KG1 (cell line): Measurements from ENCODE around the gene CISD3.

Experiments used
- DNase-seq: peaks from one replicate; lab custom pipeline; 2025; lab: John Stamatoyannopoulos, UW

CISD3 gene

DNA sequence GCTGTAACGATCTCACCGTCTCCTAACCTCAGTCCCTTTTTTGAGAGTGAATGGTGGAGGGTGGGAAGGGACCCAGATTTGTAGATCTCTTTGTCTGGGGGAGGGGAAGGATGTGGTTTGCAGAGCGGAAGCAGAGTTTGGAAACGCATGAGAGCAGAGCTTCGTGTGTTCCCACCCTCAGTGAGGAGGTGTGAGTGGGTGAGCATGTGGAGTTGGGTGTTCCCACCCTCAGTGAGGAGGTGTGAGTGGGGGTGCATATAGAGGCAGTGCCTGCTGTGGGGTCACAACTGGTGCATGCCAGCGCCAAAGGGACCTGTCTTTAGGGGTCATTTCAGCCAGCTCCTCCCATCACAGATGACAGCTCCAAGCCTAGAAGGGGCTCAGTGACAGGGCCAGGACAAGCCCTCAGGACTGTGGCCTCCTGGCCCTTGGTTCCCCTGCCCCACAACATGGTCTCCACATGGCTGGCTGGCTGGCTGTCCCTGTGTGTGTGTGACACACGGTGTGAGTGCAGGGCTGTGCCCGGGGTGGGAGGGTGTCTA is 1.8 kb upstream of the CISD3 start:
- no peak for DNase-seq

GRCh38 chr17:38729368-38729885 is 714 bp upstream of the CISD3 start:
- DNase-seq, result no peak

GRCh38 chr17:38730526-38731379 is 612 bp downstream of the CISD3 start:
- DNase-seq, result no peak

DNA sequence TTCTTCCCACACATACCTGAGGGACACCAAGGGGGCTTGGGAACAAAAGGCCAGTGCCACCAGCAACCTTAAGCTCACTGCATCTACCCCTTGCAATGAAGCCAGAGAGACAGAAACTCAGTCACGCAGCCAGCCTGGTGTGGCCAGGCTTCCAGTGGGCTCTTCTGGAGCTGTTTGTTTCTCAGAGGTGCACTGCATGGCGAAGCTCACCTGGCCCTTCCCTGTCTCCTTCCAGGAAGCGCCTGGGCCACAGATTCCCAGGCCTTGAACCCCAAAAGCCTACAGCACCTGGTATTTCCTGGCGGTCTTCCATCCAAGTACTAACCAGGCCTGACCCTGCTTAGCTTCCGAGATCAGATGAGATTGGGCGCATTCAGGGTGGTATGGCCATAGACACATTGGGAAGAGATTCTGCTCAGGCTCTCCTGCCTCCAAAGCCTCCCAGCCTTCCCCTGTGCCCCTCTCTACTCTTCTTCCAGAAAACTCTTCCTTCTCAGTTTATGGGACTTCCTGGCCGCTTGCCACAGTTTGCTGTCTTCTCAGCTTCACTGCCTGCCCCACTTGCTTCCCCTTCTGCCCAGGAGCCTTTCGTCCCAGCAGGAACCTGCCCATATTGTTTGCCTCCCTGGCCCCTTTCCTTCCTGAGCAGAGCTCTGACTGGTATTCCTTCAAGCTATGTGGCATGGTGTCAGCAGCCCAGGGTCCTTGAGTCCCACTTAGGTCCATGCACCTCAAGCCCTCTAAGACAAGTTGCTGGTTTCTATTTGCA is 1.6 kb downstream of the CISD3 start:
- DNase-seq, result no peak

DNA sequence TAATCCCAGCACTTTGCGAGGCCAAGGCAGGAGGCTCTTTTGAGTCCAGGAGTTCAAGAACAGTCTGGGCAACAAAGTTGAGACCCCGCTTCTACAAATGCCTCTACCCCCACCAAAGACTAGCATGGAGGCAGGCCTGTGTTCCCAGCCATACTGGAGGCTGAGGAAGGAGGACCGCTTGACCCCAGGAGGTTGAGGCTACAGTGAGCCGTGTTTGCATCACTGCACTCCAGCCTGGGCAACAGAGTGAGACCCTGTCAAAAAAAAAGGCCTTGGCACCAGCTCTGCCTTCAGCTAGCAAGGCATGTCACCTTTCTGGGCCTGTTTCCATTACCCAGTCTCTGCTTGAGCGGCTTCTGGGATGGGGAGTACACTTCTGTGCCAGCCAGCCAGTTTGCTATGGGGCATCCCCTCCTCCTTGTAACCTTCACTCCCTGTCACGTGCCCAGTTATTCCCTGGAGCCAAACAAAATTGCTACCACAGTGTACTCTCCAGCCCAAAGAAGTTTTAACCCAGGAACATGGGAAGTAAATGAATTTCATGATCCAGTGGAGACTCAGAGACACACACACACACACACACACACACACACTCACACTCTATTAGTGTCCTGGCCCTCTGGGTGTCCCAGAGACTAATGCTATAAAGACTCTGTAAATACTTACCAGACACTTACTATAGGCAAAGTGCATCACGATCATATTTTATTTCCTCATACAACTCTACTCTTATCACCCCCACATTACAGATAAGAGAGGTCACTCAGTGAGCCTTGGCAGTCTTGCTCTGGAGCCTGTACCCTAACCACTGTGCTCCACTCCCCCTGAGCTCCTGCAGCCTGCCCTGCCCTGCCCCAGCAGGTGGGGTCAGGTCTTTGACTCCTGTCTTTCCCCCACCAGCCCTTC is 2.5 kb downstream of the CISD3 start:
- DNase-seq, result no peak

DNA sequence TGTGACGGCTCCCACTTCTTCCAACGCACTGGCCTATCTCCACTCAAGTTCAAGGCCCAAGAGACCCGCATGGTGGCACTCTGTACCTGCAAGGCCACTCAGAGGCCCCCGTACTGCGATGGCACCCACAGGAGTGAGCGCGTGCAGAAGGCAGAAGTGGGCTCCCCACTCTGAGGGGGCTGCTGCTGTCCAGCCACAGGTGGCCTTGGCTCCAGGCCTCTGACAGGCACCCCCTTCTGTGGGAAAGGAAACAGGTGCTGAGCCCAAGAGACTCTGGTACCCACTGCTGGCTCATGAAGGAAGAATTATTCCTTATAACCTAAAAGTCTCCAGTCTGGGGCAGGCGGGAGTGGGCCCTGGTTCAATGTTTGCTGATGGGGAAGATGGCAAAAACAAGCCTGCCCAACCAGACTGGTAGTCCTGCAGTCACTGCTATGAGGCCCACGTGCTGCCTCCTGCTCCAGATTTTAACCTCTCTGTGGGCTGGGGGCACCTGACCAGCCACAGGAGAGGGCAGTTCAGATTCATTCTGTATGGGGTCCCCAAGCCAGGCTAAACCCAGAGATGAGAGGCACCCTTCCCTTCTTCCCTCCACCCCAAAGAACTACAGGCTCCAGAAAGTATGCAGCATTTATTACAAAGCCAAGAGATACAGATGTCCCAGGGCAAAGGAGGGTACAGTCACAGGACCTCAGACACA is 3.3 kb downstream of the CISD3 start:
- no peak for DNase-seq

DNA sequence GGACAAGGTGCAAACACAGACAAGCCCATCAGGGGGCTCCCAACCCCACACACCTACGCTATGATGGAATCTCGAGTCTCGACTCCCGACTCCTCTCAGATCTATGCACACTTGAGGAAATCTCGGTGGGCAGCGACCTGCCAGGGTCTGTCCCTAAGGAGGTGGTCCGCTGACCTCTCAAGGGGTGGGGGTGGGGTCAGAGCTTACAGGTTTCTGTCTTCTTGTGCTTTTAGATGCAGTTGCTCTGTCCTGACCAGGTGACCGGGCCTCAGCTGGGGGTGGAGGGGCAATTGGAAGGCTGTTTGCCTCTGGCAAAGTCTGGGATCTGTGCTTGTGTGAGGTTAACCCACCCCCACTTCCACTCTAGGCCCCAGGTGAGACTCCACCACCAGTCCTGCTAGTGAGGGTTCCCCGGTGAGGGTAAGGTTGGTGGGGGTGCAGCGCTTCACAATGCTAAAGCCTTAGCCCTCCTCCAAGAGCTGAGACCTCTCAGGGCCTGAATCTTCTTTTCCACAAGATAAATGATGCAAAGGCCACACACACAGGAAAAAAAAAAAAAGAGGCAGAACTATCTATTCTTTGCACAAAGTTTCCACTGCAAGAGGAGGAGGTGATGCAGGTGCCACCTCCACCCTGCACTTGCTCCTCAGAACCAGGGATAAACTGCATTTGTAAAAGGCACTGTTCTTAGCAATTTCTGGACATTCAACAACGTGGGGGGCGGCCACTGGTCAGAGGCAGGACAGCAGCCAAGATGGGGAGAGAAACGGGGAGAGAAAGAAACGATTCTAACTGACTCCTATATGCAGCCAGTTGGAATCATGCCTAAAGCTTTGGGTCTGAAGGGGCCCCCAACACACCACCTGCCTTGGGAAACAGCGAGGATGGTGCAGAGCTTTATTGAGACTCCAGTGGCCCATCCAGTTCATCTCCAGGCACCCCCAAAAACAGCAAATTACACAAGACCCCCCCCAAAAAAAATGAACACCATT is 4.1 kb downstream of the CISD3 start:
- no peak for DNase-seq

DNA sequence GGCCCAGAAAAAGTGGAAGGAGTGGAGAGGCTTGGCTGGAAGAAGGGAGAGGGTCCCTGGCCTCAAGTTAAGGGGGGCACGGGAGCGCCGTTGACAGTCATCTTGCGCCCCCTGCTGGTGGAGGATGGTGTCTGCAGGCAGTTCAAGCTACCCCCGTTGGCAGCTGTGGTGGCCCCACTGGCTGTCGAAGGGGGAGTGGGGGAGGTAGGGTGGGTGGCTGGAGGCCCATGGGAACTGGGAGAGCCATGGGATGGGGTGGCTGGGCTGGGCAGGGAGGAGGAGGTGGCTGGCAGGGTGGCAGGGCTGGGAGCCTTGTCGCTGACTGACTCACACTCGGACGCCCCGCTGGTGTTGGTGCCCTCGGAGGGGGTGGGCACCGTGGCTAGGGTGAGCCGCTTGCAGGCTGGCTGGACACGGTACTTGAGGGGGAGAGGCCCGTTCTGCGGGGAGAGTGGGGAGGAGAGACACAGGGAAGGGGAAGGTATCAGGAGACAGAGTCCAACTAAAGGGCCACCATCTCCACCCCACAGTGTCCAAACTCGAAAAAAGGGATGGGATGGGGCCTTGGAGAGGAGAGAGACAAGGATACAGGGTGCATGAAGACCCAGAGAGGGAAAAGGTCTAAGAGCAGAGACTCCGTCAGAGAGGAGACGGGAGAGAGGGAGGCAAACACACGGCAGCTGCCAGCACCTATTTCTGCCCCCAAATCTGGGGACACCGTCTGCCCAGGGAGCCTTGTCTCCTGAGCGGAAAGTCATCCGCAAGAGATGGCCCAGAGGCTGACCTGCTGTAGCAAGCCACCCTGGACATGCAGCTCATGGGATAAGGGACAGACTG is 5.2 kb downstream of the CISD3 start:
- no peak for DNase-seq

DNA sequence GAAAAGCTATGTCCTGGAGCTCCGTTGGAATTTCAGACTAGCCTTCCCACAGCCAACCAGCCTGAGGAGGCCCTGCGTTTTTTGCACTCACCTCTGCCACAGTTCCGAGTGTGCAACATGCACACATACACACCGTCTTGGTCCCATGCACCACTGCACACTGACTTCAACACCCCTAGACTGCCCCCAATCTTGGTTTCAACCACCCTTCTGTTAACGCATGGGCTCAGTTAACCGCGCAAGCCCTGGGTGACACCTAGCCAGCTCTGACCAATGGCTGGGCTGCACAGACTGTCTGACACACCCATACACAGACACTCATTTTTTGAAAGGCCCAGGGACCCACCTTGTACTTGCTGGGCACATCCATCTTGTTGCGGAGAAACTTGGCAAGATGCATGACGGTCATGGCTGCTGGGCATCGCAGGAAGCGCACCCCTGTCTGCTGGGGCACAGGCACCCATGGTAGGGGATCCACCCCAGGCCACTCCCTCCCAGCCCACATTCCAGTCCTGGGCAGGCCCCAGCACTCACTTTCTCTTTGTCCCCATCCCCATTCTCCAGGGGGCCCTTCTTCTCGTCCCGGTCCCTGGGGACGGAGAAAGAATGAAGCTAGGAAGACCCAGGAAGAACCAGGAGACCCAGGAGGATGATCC is 8.0 kb downstream of the CISD3 start:
- DNase-seq, result no peak

GRCh38 chr17:38738686-38739085 is 8.5 kb downstream of the CISD3 start:
- no peak for DNase-seq

GRCh38 chr17:38739305-38739704 is 9.2 kb downstream of the CISD3 start:
- no peak for DNase-seq

- DNase-seq, result no peak
Measured at GRCh38 chr17:38740044-38740443, 9.9 kb downstream of the CISD3 start.

DNA sequence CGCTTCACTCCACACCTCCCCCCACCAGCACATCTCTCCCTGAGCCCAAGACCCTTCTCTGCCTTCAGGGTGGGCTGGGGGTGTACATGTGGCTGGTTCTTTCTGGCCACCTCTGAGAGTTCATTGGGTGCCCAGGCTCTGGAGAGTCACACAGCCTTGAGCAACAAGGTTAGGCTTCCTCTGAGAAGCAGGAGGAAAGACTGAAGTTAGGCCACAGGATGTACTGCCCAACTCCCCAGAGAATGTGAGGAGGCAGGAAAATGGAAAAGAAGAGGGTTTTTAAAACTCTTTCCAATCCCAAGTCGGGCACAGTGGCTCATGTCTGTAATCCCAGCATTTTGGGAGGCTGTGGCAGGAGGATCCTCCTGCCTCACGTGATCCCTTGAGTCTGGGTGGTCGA is 10.7 kb downstream of the CISD3 start:
- DNase-seq, result no peak

- DNase-seq, result no peak
Measured at GRCh38 chr17:38741461-38741860, 11.3 kb downstream of the CISD3 start.

GRCh38 chr17:38741921-38742410 is 11.8 kb downstream of the CISD3 start:
- no peak for DNase-seq

- no peak for DNase-seq
Measured at GRCh38 chr17:38742411-38743308, 12.5 kb downstream of the CISD3 start.

- no peak for DNase-seq
Measured at GRCh38 chr17:38743556-38744171, 13.5 kb downstream of the CISD3 start.
